Raji (cell line): ENCODE results near the gene KLHL21.
A peak's percentile ranks its signal among the peaks of the same experiment; 100 is the strongest.

ENCODE experiments used
- POLR2A ChIP-seq: IDR thresholded peaks from 2 replicates; pipeline ENCODE4 v1.6.1; 2011; ENCODE audit warnings: low read depth, low read length, control low read depth; ENCODE audit not compliant: insufficient read depth

Gene KLHL21, protein sequence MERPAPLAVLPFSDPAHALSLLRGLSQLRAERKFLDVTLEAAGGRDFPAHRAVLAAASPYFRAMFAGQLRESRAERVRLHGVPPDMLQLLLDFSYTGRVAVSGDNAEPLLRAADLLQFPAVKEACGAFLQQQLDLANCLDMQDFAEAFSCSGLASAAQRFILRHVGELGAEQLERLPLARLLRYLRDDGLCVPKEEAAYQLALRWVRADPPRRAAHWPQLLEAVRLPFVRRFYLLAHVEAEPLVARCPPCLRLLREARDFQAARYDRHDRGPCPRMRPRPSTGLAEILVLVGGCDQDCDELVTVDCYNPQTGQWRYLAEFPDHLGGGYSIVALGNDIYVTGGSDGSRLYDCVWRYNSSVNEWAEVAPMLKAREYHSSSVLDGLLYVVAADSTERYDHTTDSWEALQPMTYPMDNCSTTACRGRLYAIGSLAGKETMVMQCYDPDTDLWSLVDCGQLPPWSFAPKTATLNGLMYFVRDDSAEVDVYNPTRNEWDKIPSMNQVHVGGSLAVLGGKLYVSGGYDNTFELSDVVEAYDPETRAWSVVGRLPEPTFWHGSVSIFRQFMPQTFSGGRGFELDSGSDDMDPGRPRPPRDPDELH

DNA sequence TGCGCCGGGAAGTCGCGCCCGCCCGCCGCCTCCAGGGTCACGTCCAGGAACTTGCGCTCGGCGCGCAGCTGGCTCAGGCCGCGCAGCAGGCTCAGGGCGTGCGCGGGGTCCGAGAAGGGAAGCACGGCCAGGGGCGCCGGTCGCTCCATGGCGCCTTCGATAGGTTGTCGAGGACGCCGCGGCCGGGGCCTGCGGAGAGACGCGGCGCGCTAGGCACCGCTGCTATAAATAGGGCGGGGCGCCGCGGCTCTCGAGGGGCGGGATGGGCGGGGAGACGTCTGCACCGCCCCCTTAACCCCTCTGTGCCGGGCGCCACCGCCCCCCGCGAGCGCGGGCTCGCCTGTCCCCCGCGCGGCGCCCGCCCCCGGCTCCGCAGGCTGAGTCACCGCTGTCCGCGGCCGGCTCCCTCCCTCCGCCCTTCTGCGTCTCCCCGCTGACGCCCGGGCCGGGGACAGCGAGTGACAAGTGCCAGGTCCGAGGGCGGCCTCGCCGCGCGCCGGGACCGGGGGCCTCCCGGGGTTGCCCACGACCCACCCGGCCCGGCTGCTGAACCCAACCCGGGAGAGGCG lies at the start of gene KLHL21:
TSS of gene KLHL21 (minus strand) at position 201 of the 569 bp plus-strand sequence. CDS start at position 149, 52 bp downstream.
- TF ChIP-seq POLR2A = peak; percentile 94

DNA sequence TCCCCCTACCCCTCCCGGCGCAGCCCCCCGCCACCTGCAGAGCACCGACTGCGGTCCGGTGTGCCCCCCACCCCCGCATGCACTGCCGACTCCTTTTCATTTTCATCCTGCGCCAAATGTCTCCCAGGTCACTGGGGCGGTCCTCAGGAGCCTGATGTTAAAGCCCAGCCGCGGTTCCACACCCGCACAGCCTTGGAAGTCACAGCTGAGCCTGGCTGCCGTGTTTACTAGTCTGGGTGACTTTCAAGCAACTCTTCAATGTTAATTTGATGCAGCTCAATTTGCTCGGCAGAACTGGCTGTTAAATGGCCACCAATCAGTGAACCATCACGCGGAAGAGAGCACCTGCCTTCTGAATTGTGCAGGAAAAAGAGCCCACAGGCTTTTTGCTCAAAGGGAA lies 49.2 kb upstream of the KLHL21 start:
- TF ChIP-seq POLR2A = no peak

DNA sequence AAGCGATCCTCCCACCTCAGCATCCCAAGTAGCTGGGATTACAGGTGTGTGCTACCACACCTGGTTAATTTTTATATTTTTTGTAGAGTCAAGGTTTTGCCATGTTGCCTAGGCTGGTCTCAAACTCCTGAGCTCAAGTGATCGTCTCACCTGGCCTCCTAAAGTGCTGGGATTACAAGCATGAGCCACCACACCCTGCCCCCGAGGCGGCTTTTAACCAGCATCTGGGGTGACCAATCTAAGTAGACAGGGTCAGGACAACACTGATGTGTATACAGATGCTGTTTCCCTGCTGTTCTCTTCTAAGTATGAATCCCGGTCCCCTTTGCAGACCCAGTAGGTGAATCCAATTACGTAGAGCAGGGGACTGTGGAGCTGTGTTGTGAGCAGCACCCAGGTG lies 45.9 kb upstream of the KLHL21 start:
- TF ChIP-seq POLR2A = no peak

DNA sequence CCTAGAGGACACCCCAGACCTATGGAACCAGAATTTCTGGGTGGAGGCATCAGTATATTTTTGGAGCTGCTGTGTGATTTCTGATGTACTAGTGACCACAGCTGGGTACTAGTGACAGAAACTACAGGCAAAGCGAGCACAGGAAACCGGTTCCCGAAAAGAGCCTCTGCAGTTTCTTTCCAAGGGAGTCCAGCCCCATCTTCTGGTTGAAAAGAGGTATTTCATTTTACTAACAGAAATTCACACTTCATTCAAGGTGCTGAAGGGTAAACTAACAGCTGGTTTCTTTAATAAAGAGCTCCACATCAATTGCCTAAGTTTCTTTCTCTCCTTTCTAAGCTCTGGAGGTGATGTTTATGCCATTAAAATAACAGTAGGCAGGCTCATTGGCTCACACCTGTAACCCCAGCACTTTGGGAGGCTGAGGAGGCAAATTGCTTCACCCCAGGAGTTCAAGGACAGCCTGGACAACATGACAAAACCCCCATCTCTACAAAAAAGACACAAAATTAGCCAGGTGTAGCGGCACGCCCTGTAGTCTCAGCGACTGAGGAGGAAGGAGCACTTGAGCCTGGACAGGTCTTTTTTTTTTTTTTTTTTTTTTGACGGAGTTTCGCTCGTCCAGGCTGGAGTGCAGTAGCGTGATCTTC lies 44.0 kb upstream of the KLHL21 start:
- TF ChIP-seq POLR2A = no peak

DNA sequence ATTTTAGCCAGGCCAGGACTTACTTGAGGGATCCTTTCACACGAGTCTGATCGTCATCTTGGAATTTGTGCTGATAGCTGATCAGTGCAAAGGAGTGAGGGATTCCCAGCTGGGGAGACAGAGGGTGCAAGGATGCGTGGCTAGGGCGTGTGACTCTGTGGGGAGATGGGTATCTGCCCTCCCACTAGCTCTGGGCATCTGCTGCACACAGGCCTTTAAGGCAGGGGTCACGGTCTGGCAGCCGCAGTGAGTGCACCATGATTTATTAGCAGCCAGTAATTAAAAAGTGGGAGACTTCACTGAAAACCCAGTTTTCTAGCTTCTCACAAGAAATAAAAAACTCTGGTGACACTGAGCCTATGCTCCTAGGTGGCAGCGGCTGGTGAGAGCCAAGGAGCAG lies 42.3 kb upstream of the KLHL21 start:
- TF ChIP-seq POLR2A = no peak

DNA sequence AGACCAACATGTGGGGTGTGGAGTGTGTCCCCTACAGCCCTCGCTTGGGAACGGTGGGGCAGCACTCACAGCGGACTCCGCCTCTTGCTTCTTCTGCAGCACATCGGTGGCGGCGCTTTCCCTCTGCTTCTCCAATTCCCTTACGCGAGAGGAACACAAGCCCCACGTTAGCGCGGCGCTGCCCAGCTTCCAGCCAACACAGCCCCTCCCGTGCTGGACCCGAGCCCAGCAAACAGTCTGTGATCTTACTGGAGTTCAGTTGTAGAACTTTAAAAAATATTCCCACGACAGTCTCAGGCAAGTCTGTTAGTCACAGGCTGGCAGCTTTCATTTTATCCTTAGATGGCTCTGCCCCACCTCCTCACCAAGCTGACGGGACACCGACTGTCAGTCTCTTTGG lies 35.6 kb upstream of the KLHL21 start:
- TF ChIP-seq POLR2A = no peak

DNA sequence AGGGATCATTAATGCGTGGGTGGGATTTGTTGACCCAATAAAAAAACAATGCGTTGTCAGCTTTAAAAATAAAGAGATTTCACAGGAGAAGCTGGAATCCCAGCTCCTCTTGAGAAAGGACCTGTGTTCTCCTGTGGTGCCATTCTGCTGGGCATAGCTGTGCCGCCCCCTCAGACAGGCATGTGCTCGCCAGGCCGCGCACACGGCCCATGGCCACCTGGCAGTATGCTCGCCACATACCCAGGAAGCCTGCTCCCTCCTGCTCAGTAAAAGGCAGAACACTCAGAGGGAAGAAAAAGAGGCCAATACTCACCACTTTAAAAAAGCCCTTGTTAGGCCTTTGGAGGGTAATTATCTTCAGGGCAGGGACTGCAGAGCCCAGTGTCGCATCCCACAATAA lies 35.1 kb upstream of the KLHL21 start:
- no peak for TF ChIP-seq POLR2A

DNA sequence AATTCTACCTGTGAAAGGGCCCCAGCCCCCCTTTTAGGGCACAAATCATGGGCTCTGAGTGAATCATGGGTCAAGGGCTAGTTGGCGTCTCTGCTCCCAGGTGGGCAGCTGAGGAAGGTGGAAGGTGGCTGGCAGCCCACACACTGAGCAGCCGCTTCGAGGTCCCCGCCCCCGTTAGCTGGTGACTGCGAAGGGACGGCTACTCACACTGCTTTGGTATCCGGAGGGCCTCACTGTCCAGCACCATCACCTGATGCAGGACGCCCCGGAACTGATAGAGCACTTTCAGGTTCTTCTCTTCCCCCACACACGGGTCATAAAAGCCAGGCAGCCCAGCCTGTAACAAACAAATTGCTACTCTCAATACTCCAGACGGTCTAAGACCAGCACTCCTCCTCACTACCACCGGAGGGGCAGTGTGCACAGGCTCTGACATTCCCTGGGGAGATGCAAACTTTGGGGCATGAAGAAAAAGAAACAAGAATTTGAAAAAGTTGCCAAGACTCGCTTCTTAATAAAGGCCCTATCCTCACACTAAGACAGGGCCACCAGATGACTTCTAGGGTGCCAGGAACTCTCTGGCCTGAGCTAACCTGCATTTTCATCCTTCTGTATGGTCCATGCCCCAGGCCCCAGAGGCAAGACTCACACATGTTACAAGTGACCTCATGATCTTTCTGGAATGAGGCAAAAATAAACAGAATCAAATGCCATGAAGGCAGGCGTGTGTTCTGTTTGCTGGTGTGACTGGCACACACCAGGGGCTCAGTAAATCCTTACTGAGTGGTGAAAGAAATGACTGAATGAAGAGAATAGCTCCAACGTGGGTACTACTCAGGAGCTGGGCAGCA lies 33.5 kb upstream of the KLHL21 start:
- no peak for TF ChIP-seq POLR2A

DNA sequence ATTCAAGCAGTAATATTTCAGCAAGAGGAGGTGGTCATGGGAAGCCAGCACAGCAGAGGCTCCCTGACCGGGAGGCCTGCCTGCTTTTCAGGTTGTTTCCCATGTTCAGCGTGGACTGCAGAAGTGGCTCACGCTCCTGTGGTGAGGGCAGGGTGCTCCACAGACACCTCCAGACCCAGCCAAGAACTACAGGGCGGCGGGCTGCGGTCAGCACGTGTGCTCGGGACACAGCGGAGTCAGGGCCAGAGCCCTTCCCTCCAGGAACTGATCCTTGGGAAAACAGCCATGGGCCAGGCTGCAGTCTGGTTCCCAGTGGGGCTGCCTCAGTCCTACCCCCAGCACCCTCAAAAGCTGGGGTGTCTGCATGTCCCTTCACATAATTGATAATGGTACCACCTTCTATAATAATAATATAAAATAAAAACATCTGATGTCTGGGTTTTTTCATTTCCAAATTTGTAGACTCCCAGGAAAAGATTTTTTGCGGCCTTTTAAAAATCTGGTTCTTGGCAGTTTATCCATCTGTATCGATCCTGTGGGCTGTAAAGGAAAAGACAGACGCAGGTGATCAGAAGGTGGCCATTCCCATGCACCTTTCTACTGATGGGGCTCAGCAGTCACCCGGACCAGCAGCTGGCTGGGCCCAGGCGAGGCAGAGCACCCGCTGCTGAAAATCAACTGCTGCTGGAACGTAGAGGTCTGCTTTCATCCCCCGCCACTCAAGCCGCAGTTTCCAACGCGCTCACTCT lies 32.7 kb upstream of the KLHL21 start:
- no peak for TF ChIP-seq POLR2A

DNA sequence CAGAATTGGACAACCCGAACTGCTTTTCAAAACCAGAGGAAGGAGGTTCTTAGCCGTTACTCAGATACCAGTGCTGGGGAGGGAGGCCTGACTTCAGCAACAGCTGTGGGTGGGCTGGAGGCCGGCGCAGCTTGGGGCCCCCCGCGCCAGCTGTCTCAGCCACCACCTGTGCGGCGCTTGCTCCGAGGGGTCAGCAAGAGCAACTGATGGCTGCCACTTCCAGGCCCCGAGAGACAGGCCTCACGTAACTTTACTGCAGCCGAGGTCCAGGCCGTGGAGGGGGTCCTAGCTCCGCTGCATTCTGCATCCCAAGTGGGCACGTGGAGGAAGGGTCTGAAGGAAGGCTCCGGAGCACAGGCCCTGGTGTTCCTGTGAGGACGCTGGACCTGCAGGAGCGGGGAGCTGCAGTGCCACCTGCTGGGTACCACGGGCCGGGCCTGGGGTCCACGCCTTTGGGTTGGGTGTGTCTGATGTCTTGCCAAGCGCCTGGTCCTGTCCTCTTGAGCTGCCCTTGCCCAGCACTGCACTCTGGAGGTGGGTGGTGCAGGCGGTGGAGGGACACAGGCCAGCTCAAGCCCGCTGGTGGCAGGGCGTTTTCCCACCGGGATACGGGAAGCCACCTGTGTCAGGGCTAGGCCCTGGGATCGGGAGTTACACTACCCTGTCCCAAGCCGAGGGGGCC lies 31.8 kb upstream of the KLHL21 start:
- TF ChIP-seq POLR2A = no peak

DNA sequence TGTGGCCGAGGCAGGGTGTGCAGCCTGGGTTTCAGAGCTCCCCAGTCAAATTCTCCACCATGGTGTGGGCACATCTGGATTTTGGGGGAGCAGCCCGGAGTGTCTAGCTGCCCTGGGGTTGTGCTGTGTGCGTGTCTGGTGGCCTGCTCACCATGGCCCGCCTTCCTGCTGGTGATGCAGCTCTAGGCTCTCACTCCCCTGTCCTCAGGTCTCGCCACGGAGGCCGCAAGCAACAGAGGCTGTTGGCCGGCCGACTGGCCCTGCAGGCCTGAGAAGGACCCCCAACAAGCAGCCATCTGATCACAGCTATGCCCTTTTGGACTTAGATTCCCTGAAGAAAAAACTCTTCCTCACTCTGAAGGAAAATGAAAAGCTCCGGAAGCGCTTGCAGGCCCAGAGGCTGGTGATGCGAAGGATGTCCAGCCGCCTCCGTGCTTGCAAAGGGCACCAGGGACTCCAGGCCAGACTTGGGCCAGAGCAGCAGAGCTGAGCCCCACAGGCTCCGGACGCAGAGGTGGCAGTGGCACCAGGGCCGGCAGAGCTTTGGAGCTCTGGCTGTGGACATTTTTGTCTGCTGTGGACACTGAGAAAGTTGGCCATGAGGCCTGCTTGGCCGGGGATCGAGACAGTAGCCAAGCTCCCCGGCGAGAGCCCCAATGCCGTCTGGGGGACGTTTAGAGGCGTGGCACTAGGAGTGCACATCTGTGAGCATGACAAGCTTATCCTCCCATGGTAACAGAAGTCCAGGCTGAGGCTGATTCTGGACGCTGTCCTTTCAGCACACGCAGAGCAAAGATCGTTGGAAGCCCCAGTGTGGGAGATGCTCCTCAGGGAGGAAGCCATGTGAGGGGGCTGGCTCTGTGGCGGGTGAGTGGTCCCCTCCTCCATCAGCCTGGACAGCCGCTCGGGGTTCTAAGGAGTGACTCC lies 30.2 kb upstream of the KLHL21 start:
- TF ChIP-seq POLR2A = no peak

DNA sequence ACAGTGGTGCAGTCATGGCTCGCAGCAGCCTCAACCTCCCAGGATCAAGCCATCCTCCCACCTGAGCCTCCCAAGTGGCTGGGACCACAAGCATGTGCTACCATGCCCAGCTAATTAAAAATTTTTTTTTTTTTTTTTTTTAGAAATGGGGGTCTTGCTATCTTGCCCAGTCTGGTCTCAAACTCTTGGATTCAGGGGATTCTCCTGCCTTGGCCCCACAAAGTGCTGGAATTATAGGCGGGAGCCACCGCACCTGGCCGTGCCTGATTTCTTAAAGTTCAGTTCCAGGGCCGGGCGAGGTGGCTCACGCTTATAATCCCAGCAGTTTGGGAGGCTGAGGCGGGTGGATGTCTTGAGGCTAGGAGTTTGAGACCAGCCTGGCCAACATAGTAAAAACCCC lies 28.4 kb upstream of the KLHL21 start:
- no peak for TF ChIP-seq POLR2A

DNA sequence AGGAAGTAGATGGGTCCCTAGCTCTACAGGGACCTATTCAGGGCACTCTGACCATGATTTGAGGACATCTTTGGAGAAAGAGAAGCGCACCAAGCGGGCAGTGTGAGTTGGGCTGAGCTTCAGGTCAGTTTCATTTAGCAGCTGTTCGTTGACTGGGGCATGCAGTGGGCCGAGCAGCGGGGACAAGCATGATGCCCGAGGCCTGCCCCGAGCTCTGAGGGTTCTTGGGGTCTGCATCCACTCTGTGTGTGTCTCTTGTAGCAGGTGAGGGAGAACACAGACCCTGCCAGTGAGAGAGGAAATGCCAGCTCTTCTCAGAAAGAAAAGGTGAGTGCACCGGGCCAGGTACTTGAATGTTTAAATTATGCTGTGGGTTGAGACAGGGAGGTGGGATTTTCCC lies 27.4 kb upstream of the KLHL21 start:
- no peak for TF ChIP-seq POLR2A
